Thoracic aorta (tissue), 2 donors: ENCODE results near the gene VDR. TPM values are rescaled to one million over a fixed set of nuclear protein-coding genes. Genes with fewer than 3 reads are reported as not detected.

Source experiments
- ATAC-seq: fragments of 150-250 bp; one replicate; pipeline ENCODE4 v1.8.0; 2017; ENCODE audit warnings: low read depth; ENCODE audit not compliant: insufficient number of reproducible peaks, low FRiP score
- DNase-seq: peaks from one replicate; pipeline ENCODE4 v3.0.0-alpha.2; 2020; ENCODE audit warnings: low spot score
- H3K27ac ChIP-seq, 2 donors: fragments of 200-600 bp; sonication (generic); 1 replicate in 1 of 2; 2 replicates in 1 of 2; pipeline ENCODE4 v1.5.1; 2016; ENCODE audit warnings: mild to moderate bottlenecking in 2 of 2, moderate library complexity in 2 of 2
- H3K27me3 ChIP-seq: fragments of 200-600 bp; sonication (generic); replicated peaks from 2 replicates; pipeline ENCODE4 v1.6.0; 2016; ENCODE audit warnings: mild to moderate bottlenecking; ENCODE audit not compliant: insufficient read depth
- H3K36me3 ChIP-seq: fragments of 200-600 bp; sonication (generic); one replicate; pipeline ENCODE4 v1.5.1; 2016
- H3K4me1 ChIP-seq, 2 donors: fragments of 200-600 bp; sonication (generic); 1 replicate in 1 of 2; 2 replicates in 1 of 2; pipeline versions ENCODE4 v1.5.1 to v1.6.0; 2016; ENCODE audit warnings: low read depth in 2 of 2, mild to moderate bottlenecking in 1 of 2; ENCODE audit not compliant: control insufficient read depth in 1 of 2
- H3K4me3 ChIP-seq: fragments of 200-600 bp; sonication (generic); 2 replicates; pipeline ENCODE4 v1.5.1; 2016; ENCODE audit warnings: mild to moderate bottlenecking
- H3K9me3 ChIP-seq: fragments of 200-600 bp; sonication (generic); 2 replicates; pipeline ENCODE4 v1.5.1; 2016
- CTCF ChIP-seq: fragments of 200-600 bp; sonication (generic); IDR thresholded peaks from one replicate; pipeline ENCODE4 v1.5.1; 2019; ENCODE audit warnings: antibody characterized with exemption
- total RNA-seq, 2 donors: library from RNA; depleted of rRNA; stranded (reverse); fragments of >200 nt; gene quantifications; one replicate each; pipeline versions ENCODE4 v1.1.0 to v1.2.3, GENCODE V29; 2016

Gene VDR
- total RNA-seq, 2 donors from 2014 or later = 6.8 to 10.3 TPM

- ATAC-seq (no peak), DNase-seq (no peak)
- H3K4me3 ChIP-seq = no peak overlapping the region
- H3K27ac ChIP-seq = no peak overlapping the region
- no peak for TF ChIP-seq CTCF
- H3K9me3 ChIP-seq = no peaks in the 10 kb centered on the region
- H3K27me3 ChIP-seq = no peaks in the 10 kb centered on the region
- H3K36me3 ChIP-seq = no peaks in the 10 kb centered on the region
- peaks cover 0 to 11% of the 10 kb centered on the region in 2 donors for H3K4me1 ChIP-seq
Measured at GRCh38 chr12:47855502-47855901, 49.3 kb downstream of the VDR start.

- no peak for ATAC-seq
- H3K27ac ChIP-seq = no peak overlapping the region
- DNase-seq = no peak
Measured at GRCh38 chr12:47854531-47854930, 50.3 kb downstream of the VDR start.

GRCh38 chr12:47852096-47852571, 52.7 kb downstream of the VDR start:
- no peak for ATAC-seq
- Histone ChIP-seq H3K9me3 (no peaks in the 10 kb centered on the region), H3K4me3 (no peak overlapping the region), H3K27me3 (no peaks in the 10 kb centered on the region), H3K27ac (no peak overlapping the region), H3K36me3 (no peaks in the 10 kb centered on the region), H3K4me1 (peaks cover 0 to 11% of the 10 kb centered on the region in 2 donors)
- DNase-seq = no peak
- no peak for TF ChIP-seq CTCF

More at GRCh38 chr12:47854531-47854930, 50.3 kb downstream of the VDR start:
- Histone ChIP-seq H3K4me3 (no peak overlapping the region), H3K27me3 (no peaks in the 10 kb centered on the region), H3K4me1 (peaks cover 0 to 11% of the 10 kb centered on the region in 2 donors), H3K36me3 (no peaks in the 10 kb centered on the region), H3K9me3 (no peaks in the 10 kb centered on the region)
- TF ChIP-seq CTCF = no peak

GRCh38 chr12:47851303-47851952, 53.4 kb downstream of the VDR start:
- no peaks in the 10 kb centered on the region for H3K9me3 ChIP-seq
- DNase-seq (no peak), ATAC-seq (no peak)
- no peaks in the 10 kb centered on the region for H3K36me3 ChIP-seq
- no peaks in the 10 kb centered on the region for H3K27me3 ChIP-seq
- TF ChIP-seq CTCF = no peak
- no peak overlapping the region for H3K27ac ChIP-seq
- peaks cover 0 to 11% of the 10 kb centered on the region in 2 donors for H3K4me1 ChIP-seq
- no peak overlapping the region for H3K4me3 ChIP-seq

GRCh38 chr12:47850153-47851084, 54.4 kb downstream of the VDR start:
- ATAC-seq (no peak), DNase-seq (no peak)
- Histone ChIP-seq H3K36me3 (no peaks in the 10 kb centered on the region), H3K9me3 (no peaks in the 10 kb centered on the region), H3K27me3 (no peaks in the 10 kb centered on the region), H3K4me3 (no peak overlapping the region), H3K4me1 (peaks cover 0 to 11% of the 10 kb centered on the region in 2 donors), H3K27ac (no peak overlapping the region)
- TF ChIP-seq CTCF = no peak
